HepG2 (cell line): ENCODE results near the gene FBXO5. TPM values are rescaled to one million over a fixed set of nuclear protein-coding genes. Genes with fewer than 3 reads are reported as not detected.

Source experiments
- ARHGAP35 ChIP-seq: sonication (generic); formaldehyde crosslinking; IDR thresholded peaks from 2 replicates; pipeline ENCODE4 v1.9.0; 2022; ENCODE audit warnings: mild to moderate bottlenecking, inconsistent platforms, moderate library complexity, missing genetic modification reagents, borderline replicate concordance
- KMT2A ChIP-seq: sonication (generic); formaldehyde crosslinking; IDR thresholded peaks from 2 replicates; pipeline ENCODE4 v1.4.0; 2020; ENCODE audit warnings: missing genetic modification reagents
- MED13 ChIP-seq: sonication (generic); formaldehyde crosslinking; IDR thresholded peaks from 2 replicates; pipeline ENCODE4 v1.5.0; 2020; ENCODE audit warnings: missing genetic modification reagents
- ZC3H13 ChIP-seq: sonication (generic); formaldehyde crosslinking; IDR thresholded peaks from 2 replicates; pipeline ENCODE4 v1.8.1; 2023; ENCODE audit warnings: mild to moderate bottlenecking, missing genetic modification reagents, moderate library complexity
- ZNF292 ChIP-seq: sonication (generic); formaldehyde crosslinking; IDR thresholded peaks from 2 replicates; pipeline ENCODE4 v1.8.1; 2022; ENCODE audit warnings: mild to moderate bottlenecking, low read depth, missing genetic modification reagents, borderline replicate concordance
- ZNF558 ChIP-seq: sonication (generic); formaldehyde crosslinking; IDR thresholded peaks from 2 replicates; pipeline ENCODE4 v1.9.0; 2022; ENCODE audit warnings: mild to moderate bottlenecking, missing genetic modification reagents, borderline replicate concordance
- ZNF781 ChIP-seq: sonication (generic); formaldehyde crosslinking; IDR thresholded peaks from 2 replicates; pipeline ENCODE4 v1.5.1; 2020; ENCODE audit warnings: borderline replicate concordance, mild to moderate bottlenecking, missing genetic modification reagents; ENCODE audit errors: not compliant biosample characterization
- polyA plus RNA-seq, 8 experiments: library from polyadenylated mRNA; depleted of rRNA in 3 of 8; stranded (reverse) in 7 of 8; unstranded in 1 of 8; fragments of >200 nt; fragmentation: Illumina TruSeq in 4 of 8; extraction: Trizol in 4 of 8; gene quantifications; 2 replicates each; pipeline versions ENCODE4 v1.2.1 to v1.2.3, GENCODE V29; 2011 to 2016; ENCODE audit warnings: low read depth in 4 of 8, missing spikeins in 1 of 8, mixed read lengths in 1 of 8; ENCODE audit not compliant: insufficient read depth in 1 of 8
- total RNA-seq, 5 experiments: library from RNA; depleted of rRNA; stranded (reverse); fragments of >200 nt; fragmentation: Illumina TruSeq; extraction: Trizol; gene quantifications; 2 replicates each; pipeline ENCODE4 v1.2.3, GENCODE V29; 2016; ENCODE audit warnings: low read depth in 1 of 5
- TF ChIP-seq, protein P1 (sequence below): sonication (generic); formaldehyde crosslinking; IDR thresholded peaks from 2 replicates; pipeline ENCODE4 v1.4.0; 2020; ENCODE audit warnings: missing genetic modification reagents
- TF ChIP-seq, protein P2 (sequence below), 2 experiments: IDR thresholded peaks; 2 replicates each; pipeline ENCODE4 v1.6.1; 2011 to 2012; ENCODE audit warnings: low read length in 2 of 2, borderline replicate concordance in 1 of 2, low read depth in 1 of 2, mild to moderate bottlenecking in 1 of 2, moderate library complexity in 1 of 2
- TF ChIP-seq, protein P3 (sequence below): sonication (generic); formaldehyde crosslinking; IDR thresholded peaks from 2 replicates; pipeline ENCODE4 v1.4.0; 2020; ENCODE audit warnings: missing genetic modification reagents
- TF ChIP-seq, protein P4 (sequence below): sonication (generic); formaldehyde crosslinking; IDR thresholded peaks from 2 replicates; pipeline ENCODE4 v1.5.0; 2020; ENCODE audit warnings: missing genetic modification reagents
- TF ChIP-seq, protein P5 (sequence below): sonication (generic); formaldehyde crosslinking; conservative IDR thresholded peaks from 2 replicates; pipeline ENCODE4 v1.8.1; 2023; ENCODE audit warnings: missing genetic modification reagents

The FBXO5 gene
- total and polyA plus RNA-seq, 2 of the 13 experiments (the other 11 are each of a cell fraction or from before 2014, with no cell fraction given) = 15.8 to 41.5 TPM

DNA sequence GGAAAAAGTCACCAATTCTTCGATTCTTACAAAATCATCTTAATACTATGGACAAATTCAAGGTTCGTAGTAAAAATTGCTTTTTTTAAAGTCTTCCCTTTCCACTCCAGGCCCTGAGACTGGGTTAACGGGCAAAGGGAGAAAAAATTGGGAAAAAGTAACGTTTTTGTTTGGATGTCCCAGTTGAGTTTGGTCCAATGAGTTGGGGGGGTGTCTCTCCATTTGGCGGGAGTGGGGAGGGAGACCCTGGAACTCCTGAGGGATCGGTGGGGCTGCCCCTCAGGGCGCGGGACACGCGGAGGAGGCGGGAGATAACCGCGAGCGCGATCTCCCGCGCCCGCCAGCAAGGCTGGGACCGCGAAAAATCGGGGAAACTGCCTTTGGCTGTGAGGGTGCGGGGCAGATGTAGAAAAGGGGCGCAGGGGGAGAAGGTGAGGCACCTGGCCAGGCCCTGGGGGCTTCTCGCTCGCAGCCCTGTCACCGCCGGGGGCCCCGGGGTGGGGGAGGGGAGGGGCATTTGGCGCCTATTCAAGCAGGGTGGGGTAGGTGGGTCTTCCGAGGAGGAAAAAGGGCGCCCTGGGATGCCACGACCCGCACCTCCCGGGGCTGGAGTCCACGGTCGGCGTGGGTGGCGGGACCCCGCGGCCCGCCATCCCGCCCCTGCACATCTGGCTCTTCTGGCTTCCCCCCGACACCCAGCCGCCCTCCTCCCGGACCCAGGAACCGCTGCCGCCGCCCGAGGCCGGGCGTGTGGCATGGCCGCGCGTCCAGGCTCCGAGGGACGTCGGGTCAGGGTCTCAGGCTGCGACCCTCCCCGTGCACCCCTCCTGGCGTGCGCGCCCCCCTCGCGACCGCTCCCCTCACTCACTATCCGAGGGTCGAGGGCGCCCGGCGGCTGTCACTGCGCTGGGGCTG lies 595 bp downstream of the FBXO5 start (continued):
- TF ChIP-seq, protein P1, sequence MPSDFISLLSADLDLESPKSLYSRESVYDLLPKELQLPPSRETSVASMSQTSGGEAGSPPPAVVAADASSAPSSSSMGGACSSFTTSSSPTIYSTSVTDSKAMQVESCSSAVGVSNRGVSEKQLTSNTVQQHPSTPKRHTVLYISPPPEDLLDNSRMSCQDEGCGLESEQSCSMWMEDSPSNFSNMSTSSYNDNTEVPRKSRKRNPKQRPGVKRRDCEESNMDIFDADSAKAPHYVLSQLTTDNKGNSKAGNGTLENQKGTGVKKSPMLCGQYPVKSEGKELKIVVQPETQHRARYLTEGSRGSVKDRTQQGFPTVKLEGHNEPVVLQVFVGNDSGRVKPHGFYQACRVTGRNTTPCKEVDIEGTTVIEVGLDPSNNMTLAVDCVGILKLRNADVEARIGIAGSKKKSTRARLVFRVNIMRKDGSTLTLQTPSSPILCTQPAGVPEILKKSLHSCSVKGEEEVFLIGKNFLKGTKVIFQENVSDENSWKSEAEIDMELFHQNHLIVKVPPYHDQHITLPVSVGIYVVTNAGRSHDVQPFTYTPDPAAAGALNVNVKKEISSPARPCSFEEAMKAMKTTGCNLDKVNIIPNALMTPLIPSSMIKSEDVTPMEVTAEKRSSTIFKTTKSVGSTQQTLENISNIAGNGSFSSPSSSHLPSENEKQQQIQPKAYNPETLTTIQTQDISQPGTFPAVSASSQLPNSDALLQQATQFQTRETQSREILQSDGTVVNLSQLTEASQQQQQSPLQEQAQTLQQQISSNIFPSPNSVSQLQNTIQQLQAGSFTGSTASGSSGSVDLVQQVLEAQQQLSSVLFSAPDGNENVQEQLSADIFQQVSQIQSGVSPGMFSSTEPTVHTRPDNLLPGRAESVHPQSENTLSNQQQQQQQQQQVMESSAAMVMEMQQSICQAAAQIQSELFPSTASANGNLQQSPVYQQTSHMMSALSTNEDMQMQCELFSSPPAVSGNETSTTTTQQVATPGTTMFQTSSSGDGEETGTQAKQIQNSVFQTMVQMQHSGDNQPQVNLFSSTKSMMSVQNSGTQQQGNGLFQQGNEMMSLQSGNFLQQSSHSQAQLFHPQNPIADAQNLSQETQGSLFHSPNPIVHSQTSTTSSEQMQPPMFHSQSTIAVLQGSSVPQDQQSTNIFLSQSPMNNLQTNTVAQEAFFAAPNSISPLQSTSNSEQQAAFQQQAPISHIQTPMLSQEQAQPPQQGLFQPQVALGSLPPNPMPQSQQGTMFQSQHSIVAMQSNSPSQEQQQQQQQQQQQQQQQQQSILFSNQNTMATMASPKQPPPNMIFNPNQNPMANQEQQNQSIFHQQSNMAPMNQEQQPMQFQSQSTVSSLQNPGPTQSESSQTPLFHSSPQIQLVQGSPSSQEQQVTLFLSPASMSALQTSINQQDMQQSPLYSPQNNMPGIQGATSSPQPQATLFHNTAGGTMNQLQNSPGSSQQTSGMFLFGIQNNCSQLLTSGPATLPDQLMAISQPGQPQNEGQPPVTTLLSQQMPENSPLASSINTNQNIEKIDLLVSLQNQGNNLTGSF = peak; percentile 18; the same call in 1 of the 2 replicates
- 0 out of 2 replicates have a peak, but pooled peaks have one; percentile 43 for TF ChIP-seq MED13 (CRISPR knock-in tag)
- TF ChIP-seq ZNF558 = peak; percentile 60; the same call in 1 of the 2 replicates
- peak; percentile 8 for TF ChIP-seq ZNF781 (CRISPR knock-in tag)
- TF ChIP-seq, protein P2, sequence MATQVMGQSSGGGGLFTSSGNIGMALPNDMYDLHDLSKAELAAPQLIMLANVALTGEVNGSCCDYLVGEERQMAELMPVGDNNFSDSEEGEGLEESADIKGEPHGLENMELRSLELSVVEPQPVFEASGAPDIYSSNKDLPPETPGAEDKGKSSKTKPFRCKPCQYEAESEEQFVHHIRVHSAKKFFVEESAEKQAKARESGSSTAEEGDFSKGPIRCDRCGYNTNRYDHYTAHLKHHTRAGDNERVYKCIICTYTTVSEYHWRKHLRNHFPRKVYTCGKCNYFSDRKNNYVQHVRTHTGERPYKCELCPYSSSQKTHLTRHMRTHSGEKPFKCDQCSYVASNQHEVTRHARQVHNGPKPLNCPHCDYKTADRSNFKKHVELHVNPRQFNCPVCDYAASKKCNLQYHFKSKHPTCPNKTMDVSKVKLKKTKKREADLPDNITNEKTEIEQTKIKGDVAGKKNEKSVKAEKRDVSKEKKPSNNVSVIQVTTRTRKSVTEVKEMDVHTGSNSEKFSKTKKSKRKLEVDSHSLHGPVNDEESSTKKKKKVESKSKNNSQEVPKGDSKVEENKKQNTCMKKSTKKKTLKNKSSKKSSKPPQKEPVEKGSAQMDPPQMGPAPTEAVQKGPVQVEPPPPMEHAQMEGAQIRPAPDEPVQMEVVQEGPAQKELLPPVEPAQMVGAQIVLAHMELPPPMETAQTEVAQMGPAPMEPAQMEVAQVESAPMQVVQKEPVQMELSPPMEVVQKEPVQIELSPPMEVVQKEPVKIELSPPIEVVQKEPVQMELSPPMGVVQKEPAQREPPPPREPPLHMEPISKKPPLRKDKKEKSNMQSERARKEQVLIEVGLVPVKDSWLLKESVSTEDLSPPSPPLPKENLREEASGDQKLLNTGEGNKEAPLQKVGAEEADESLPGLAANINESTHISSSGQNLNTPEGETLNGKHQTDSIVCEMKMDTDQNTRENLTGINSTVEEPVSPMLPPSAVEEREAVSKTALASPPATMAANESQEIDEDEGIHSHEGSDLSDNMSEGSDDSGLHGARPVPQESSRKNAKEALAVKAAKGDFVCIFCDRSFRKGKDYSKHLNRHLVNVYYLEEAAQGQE (IDR thresholded peaks at IDR 0.05; ENCODE audit: borderline replicate concordance in 1 of 2, low read depth in 1 of 2, low read length in 2 of 2) = no peak
- TF ChIP-seq KMT2A (CRISPR knock-in tag) = no peak
- TF ChIP-seq ZNF292 (CRISPR knock-in tag) = 0 out of 2 replicates have a peak, but pooled peaks have one; percentile 18
- TF ChIP-seq ZC3H13 (CRISPR knock-in tag) = peak; percentile 21; the same call in 1 of the 2 replicates
- TF ChIP-seq, protein P3, sequence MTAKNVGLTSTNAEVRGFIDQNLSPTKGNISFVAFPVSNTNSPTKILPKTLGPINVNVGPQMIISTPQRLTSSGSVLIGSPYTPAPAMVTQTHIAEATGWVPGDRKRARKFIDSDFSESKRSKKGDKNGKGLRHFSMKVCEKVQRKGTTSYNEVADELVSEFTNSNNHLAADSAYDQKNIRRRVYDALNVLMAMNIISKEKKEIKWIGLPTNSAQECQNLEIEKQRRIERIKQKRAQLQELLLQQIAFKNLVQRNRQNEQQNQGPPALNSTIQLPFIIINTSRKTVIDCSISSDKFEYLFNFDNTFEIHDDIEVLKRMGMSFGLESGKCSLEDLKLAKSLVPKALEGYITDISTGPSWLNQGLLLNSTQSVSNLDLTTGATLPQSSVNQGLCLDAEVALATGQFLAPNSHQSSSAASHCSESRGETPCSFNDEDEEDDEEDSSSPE (CRISPR knock-in tag) = peak; percentile 32; the same call in 1 of the 2 replicates
- TF ChIP-seq, protein P4, sequence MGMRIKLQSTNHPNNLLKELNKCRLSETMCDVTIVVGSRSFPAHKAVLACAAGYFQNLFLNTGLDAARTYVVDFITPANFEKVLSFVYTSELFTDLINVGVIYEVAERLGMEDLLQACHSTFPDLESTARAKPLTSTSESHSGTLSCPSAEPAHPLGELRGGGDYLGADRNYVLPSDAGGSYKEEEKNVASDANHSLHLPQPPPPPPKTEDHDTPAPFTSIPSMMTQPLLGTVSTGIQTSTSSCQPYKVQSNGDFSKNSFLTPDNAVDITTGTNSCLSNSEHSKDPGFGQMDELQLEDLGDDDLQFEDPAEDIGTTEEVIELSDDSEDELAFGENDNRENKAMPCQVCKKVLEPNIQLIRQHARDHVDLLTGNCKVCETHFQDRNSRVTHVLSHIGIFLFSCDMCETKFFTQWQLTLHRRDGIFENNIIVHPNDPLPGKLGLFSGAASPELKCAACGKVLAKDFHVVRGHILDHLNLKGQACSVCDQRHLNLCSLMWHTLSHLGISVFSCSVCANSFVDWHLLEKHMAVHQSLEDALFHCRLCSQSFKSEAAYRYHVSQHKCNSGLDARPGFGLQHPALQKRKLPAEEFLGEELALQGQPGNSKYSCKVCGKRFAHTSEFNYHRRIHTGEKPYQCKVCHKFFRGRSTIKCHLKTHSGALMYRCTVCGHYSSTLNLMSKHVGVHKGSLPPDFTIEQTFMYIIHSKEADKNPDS (CRISPR knock-in tag) = 0 out of 2 replicates have a peak, but pooled peaks have one; percentile 60
- TF ChIP-seq, protein P5, sequence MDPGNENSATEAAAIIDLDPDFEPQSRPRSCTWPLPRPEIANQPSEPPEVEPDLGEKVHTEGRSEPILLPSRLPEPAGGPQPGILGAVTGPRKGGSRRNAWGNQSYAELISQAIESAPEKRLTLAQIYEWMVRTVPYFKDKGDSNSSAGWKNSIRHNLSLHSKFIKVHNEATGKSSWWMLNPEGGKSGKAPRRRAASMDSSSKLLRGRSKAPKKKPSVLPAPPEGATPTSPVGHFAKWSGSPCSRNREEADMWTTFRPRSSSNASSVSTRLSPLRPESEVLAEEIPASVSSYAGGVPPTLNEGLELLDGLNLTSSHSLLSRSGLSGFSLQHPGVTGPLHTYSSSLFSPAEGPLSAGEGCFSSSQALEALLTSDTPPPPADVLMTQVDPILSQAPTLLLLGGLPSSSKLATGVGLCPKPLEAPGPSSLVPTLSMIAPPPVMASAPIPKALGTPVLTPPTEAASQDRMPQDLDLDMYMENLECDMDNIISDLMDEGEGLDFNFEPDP (CRISPR knock-in tag) = 0 out of 2 replicates have a peak, but pooled peaks have one; percentile 54
- TF ChIP-seq ARHGAP35 (CRISPR knock-in tag) = no peak
